IMR-90 (cell line): ENCODE results near the gene SOD1. TPM values are rescaled to one million over a fixed set of nuclear protein-coding genes. Genes with fewer than 3 reads are reported as not detected.

ENCODE experiments used
- ATAC-seq: fragments of 200-7000 bp; cut with Tn5 transposase; 2 replicates; pipeline ENCODE4 v1.9.1; 2020; ENCODE audit warnings: low read depth, mild to moderate bottlenecking, moderate library complexity
- BruUV-seq: library from RNA; stranded (reverse); fragments of 400-500 nt; replicated peaks from 2 replicates; lab custom pipeline; 2021; lab: Mats Ljungman, UMichigan
- CTCF ChIA-PET: fragments of 300-600 bp; formaldehyde crosslinking; extraction: SDS; loops from one replicate; lab custom pipeline; 2021; ENCODE audit warnings: antibody characterized with exemption; lab: Yijun Ruan, JAX
- POLR2A ChIA-PET: fragments of 300-600 bp; sonication (Branson Sonifier 250); formaldehyde crosslinking; loops from one replicate; lab custom pipeline; 2022; ENCODE audit warnings: antibody characterized with exemption; ENCODE audit not compliant: unreplicated experiment; lab: Charles Lee
- DNase-seq: peaks from one replicate; pipeline ENCODE4 v3.0.0; 2013
- H2AFZ ChIP-seq: replicated peaks from 2 replicates; pipeline ENCODE3; 2013; ENCODE audit warnings: low read length, mild to moderate bottlenecking; ENCODE audit not compliant: poor library complexity
- H2AK5ac ChIP-seq: 2 replicates; pipeline ENCODE4 v1.6.1; 2013; ENCODE audit warnings: low read depth, low read length, inconsistent platforms
- H2AK9ac ChIP-seq: replicated peaks from 2 replicates; pipeline ENCODE3; 2013; ENCODE audit warnings: mild to moderate bottlenecking, low read depth, low read length, moderate library complexity; ENCODE audit not compliant: poor library complexity
- H2BK120ac ChIP-seq: 2 replicates; pipeline ENCODE4 v1.6.1; 2013; ENCODE audit warnings: low read depth, low read length, inconsistent platforms
- H2BK15ac ChIP-seq: 3 replicates; pipeline ENCODE4 v1.6.1; 2013; ENCODE audit warnings: low read depth, low read length, inconsistent platforms
- H2BK20ac ChIP-seq: 2 replicates; pipeline ENCODE4 v1.6.1; 2013; ENCODE audit warnings: low read depth, mild to moderate bottlenecking, inconsistent platforms, low read length, moderate library complexity
- H2BK5ac ChIP-seq: 2 replicates; pipeline ENCODE4 v1.6.1; 2013; ENCODE audit warnings: mild to moderate bottlenecking, low read depth, low read length, inconsistent platforms; ENCODE audit not compliant: poor library complexity, severe bottlenecking
- H3K14ac ChIP-seq: replicated peaks from 2 replicates; pipeline ENCODE4 v1.6.1; 2013; ENCODE audit warnings: low read depth, low read length, inconsistent platforms
- H3K18ac ChIP-seq: 2 replicates; pipeline ENCODE4 v1.6.1; 2013; ENCODE audit warnings: low read depth, low read length, control low read depth
- H3K23ac ChIP-seq: 2 replicates; pipeline ENCODE4 v1.6.1; 2013; ENCODE audit warnings: low read depth, low read length, inconsistent platforms
- H3K27ac ChIP-seq: 2 replicates; pipeline ENCODE4 v1.5.1; 2013; ENCODE audit warnings: mild to moderate bottlenecking, control low read depth, low read length; ENCODE audit not compliant: insufficient read depth
- H3K27me3 ChIP-seq: 2 replicates; pipeline ENCODE4 v1.6.1; 2013; ENCODE audit warnings: low read length; ENCODE audit not compliant: control insufficient read depth, insufficient read depth
- H3K36me3 ChIP-seq: 2 replicates; pipeline ENCODE4 v1.6.1; 2013; ENCODE audit warnings: low read length, mixed read lengths; ENCODE audit not compliant: control insufficient read depth, insufficient read depth
- H3K4ac ChIP-seq: 2 replicates; pipeline ENCODE4 v1.6.1; 2013; ENCODE audit warnings: low read depth, low read length, inconsistent platforms
- H3K4me1 ChIP-seq: 2 replicates; pipeline ENCODE4 v1.6.1; 2013; ENCODE audit warnings: low read length, mixed read lengths; ENCODE audit not compliant: control insufficient read depth, insufficient read depth
- H3K4me2 ChIP-seq: 2 replicates; pipeline ENCODE4 v1.6.1; 2013; ENCODE audit warnings: low read depth, mild to moderate bottlenecking, control low read depth, low read length, moderate library complexity
- H3K4me3 ChIP-seq: 2 replicates; pipeline ENCODE4 v1.5.1; 2013; ENCODE audit warnings: low read depth, mild to moderate bottlenecking, control low read depth, low read length, moderate library complexity; ENCODE audit not compliant: insufficient read depth
- H3K56ac ChIP-seq: 2 replicates; pipeline ENCODE4 v1.6.1; 2013; ENCODE audit warnings: low read length, inconsistent platforms; ENCODE audit not compliant: insufficient read depth; ENCODE audit errors: extremely low read depth
- H3K79me1 ChIP-seq, 2 experiments: 2 replicates each; pipeline ENCODE4 v1.6.1; 2013; ENCODE audit warnings: low read length in 2 of 2, inconsistent platforms in 1 of 2, low read depth in 1 of 2
- H3K9ac ChIP-seq: 2 replicates; pipeline ENCODE4 v1.6.1; 2013; ENCODE audit warnings: low read depth, low read length, control low read depth
- H3K9me1 ChIP-seq: 2 replicates; pipeline ENCODE4 v1.6.1; 2013; ENCODE audit warnings: low read length, inconsistent platforms; ENCODE audit not compliant: insufficient read depth
- H3K9me3 ChIP-seq: 2 replicates; pipeline ENCODE4 v1.6.1; 2013; ENCODE audit warnings: low read length; ENCODE audit not compliant: control insufficient read depth, insufficient read depth
- H4K20me1 ChIP-seq: 2 replicates; pipeline ENCODE4 v1.6.1; 2013; ENCODE audit warnings: low read length, inconsistent platforms; ENCODE audit not compliant: insufficient read depth
- H4K5ac ChIP-seq: 2 replicates; pipeline ENCODE4 v1.6.1; 2013; ENCODE audit warnings: mild to moderate bottlenecking, low read depth, low read length, control low read depth
- H4K8ac ChIP-seq, 2 experiments: 2 replicates each; pipeline ENCODE4 v1.6.1; 2013; ENCODE audit warnings: low read depth in 2 of 2, low read length in 2 of 2, control low read depth in 1 of 2, inconsistent platforms in 1 of 2
- H4K91ac ChIP-seq: 2 replicates; pipeline ENCODE4 v1.6.1; 2013; ENCODE audit warnings: low read depth, low read length, inconsistent platforms; ENCODE audit not compliant: insufficient read depth
- BHLHE40 ChIP-seq: fragments of 150-350 bp; IDR thresholded peaks from 2 replicates; pipeline ENCODE4 v1.6.1; 2016; ENCODE audit warnings: mild to moderate bottlenecking, low read depth, low read length
- CEBPB ChIP-seq: IDR thresholded peaks from 2 replicates; pipeline ENCODE4 v1.6.1; 2012; ENCODE audit warnings: low read depth, low read length, improper control_type of control experiment
- CHD1 ChIP-seq: IDR thresholded peaks from 2 replicates; pipeline ENCODE4 v1.6.1; 2012; ENCODE audit warnings: low read depth, low read length, improper control_type of control experiment
- CTCF ChIP-seq: conservative IDR thresholded peaks from 2 replicates; pipeline ENCODE4 v1.5.1; 2012; ENCODE audit warnings: mild to moderate bottlenecking, low read depth, low read length, improper control_type of control experiment
- ELK1 ChIP-seq: fragments of 150-350 bp; IDR thresholded peaks from 2 replicates; pipeline ENCODE4 v1.6.1; 2016; ENCODE audit warnings: low read depth, mild to moderate bottlenecking, low read length, moderate library complexity, borderline replicate concordance
- FOS ChIP-seq: fragments of 150-350 bp; IDR thresholded peaks from 2 replicates; pipeline ENCODE4 v1.6.1; 2016; ENCODE audit warnings: low read depth, low read length
- MAFK ChIP-seq: IDR thresholded peaks from 2 replicates; pipeline ENCODE4 v1.6.1; 2012; ENCODE audit warnings: low read depth, low read length, improper control_type of control experiment
- MAZ ChIP-seq: IDR thresholded peaks from 2 replicates; pipeline ENCODE4 v1.6.1; 2012; ENCODE audit warnings: low read depth, mild to moderate bottlenecking, low read length, improper control_type of control experiment, moderate library complexity, borderline replicate concordance
- MXI1 ChIP-seq: IDR thresholded peaks from 2 replicates; pipeline ENCODE4 v1.6.1; 2012; ENCODE audit warnings: low read depth, mild to moderate bottlenecking, low read length, moderate library complexity, borderline replicate concordance
- NFE2L2 ChIP-seq: fragments of 150-350 bp; IDR thresholded peaks from 2 replicates; pipeline ENCODE4 v1.6.1; 2016; ENCODE audit warnings: low read depth, mild to moderate bottlenecking, low read length
- POLR2A ChIP-seq: IDR thresholded peaks from 2 replicates; pipeline ENCODE4 v1.6.1; 2012; ENCODE audit warnings: mild to moderate bottlenecking, low read depth, low read length
- RAD21 ChIP-seq: IDR thresholded peaks from 2 replicates; pipeline ENCODE4 v1.6.1; 2012; ENCODE audit warnings: low read length, improper control_type of control experiment
- RCOR1 ChIP-seq: IDR thresholded peaks from 2 replicates; pipeline ENCODE4 v1.6.1; 2012; ENCODE audit warnings: mild to moderate bottlenecking, low read length, improper control_type of control experiment; ENCODE audit not compliant: insufficient replicate concordance
- RFX5 ChIP-seq: IDR thresholded peaks from 2 replicates; pipeline ENCODE4 v1.8.0; 2012; ENCODE audit warnings: low read depth, mild to moderate bottlenecking, low read length, moderate library complexity
- SMC3 ChIP-seq: fragments of 150-350 bp; IDR thresholded peaks from 2 replicates; pipeline ENCODE4 v1.6.1; 2016; ENCODE audit warnings: low read depth, mild to moderate bottlenecking, antibody characterized with exemption, low read length, moderate library complexity
- USF2 ChIP-seq: fragments of 150-350 bp; IDR thresholded peaks from 2 replicates; pipeline ENCODE4 v1.6.1; 2017; ENCODE audit warnings: mild to moderate bottlenecking, antibody characterized with exemption, low read length, low read depth
- WGBS, 2 experiments: methylation state at CpG; one replicate each; pipeline versions ENCODE4 v1.1.5 to v1.1.7; 2013; ENCODE audit warnings: missing lambda C conversion rate in 2 of 2; ENCODE audit not compliant: insufficient read length in 1 of 2; ENCODE audit errors: extremely low coverage in 2 of 2; 5-methylcytosine and 5-hydroxymethylcytosine counted together
- dilution Hi-C: fragments of 300-500 bp; cut with HindIII; formaldehyde crosslinking; loops from one replicate; pipeline ENCODE4 v1.14.3; 2018; ENCODE audit warnings: low sequenced_read_pairs; ENCODE audit not compliant: unreplicated experiment
- in situ Hi-C: fragments of 300-500 bp; cut with MboI; formaldehyde crosslinking; loops from 3 replicates; pipeline ENCODE4 v1.14.3; 2019; ENCODE audit warnings: low sequenced_read_pairs, inconsistent platforms, mixed read lengths
- intact Hi-C: fragments of 100-400 bp; cut with micrococcal nuclease; formaldehyde crosslinking; loops from 2 replicates; pipeline ENCODE4 v1.10.0; 2022
- polyA plus RNA-seq, 3 experiments: library from polyadenylated mRNA; depleted of rRNA; stranded (reverse); fragments of >200 nt; gene quantifications; 2 replicates each; pipeline ENCODE4 v1.2.3, GENCODE V29; 2012; ENCODE audit warnings: low replicate concordance in 1 of 3
- total RNA-seq: library from RNA; depleted of rRNA; stranded (reverse); fragments of >200 nt; gene quantifications from 2 replicates; pipeline ENCODE4 v1.2.3, GENCODE V29; 2012

SOD1 gene
- total and polyA plus RNA-seq, 2 of the 4 experiments (the other 2 are of a cell fraction), result 312 to 392 TPM

- dilution Hi-C loops, result no loop called here
Observed at GRCh38 chr21:31700040-31700439, 40.5 kb downstream of the SOD1 start.

More at GRCh38 chr21:31700040-31700439, 40.5 kb downstream of the SOD1 start:
- H4K5ac ChIP-seq, result no peak overlapping the region
- no peak overlapping the region for H3K4me2 ChIP-seq
- H2AFZ ChIP-seq, result no peak overlapping the region
- H2AK5ac ChIP-seq, result no peak overlapping the region
- H3K18ac ChIP-seq, result no peak overlapping the region
- H4K8ac ChIP-seq, result no peak overlapping the region
- H2BK120ac ChIP-seq, result no peak overlapping the region
- no peak overlapping the region for H4K91ac ChIP-seq
- no peaks in the 10 kb centered on the region for H4K20me1 ChIP-seq
- in situ Hi-C loops (no loop called here), intact Hi-C loops (loop anchor here (2.0 kb wide), 1 partner anchor 13 kb away; no protein-coding TSS in a partner anchor)
- H2BK15ac ChIP-seq, result no peak overlapping the region
- peaks cover 13 to 31% of the 10 kb centered on the region in 2 experiments for H3K79me1 ChIP-seq
- no peak overlapping the region for H3K23ac ChIP-seq
- no peaks in the 10 kb centered on the region for H3K27me3 ChIP-seq
- no peak overlapping the region for H3K4me3 ChIP-seq
- no peak overlapping the region for H2AK9ac ChIP-seq
- H3K9ac ChIP-seq, result no peak overlapping the region
- no TSS peak for BruUV-seq
- no peak overlapping the region for H3K4ac ChIP-seq
- H2BK5ac ChIP-seq, result no peak overlapping the region
- H3K56ac ChIP-seq, result no peak overlapping the region
- H3K4me1 ChIP-seq, result no peaks in the 10 kb centered on the region
- H3K14ac ChIP-seq, result no peak overlapping the region
- no peak overlapping the region for H2BK20ac ChIP-seq
- TF ChIP-seq POLR2A, result no peak
- no peak for TF ChIP-seq RFX5
- TF ChIP-seq MXI1, result no peak
- no peak for TF ChIP-seq NFE2L2
- TF ChIP-seq MAFK, result no peak
- TF ChIP-seq USF2, result no peak
- TF ChIP-seq RAD21, result no peak
- no peak for TF ChIP-seq BHLHE40
- no peak for TF ChIP-seq MAZ
- TF ChIP-seq CTCF, result no peak
- TF ChIP-seq ELK1, result no peak
- TF ChIP-seq FOS, result no peak
- no peak for TF ChIP-seq CEBPB
- no peak for TF ChIP-seq CHD1
- no peak for TF ChIP-seq SMC3
- no peak for TF ChIP-seq RCOR1
- H3K27ac ChIP-seq, result no peak overlapping the region
- ChIA-PET CTCF (no interaction called here), POLR2A (no interaction called here)
- peaks cover 28% of the 10 kb centered on the region for H3K36me3 ChIP-seq
- DNase-seq (no peak), ATAC-seq (no peak)
- H3K9me1 ChIP-seq, result no peaks in the 10 kb centered on the region; the same call in 1 of the 2 replicates
- no CpG with 5 or more reads among the region's 3 CpGs for WGBS, 2 experiments
- no peaks in the 10 kb centered on the region for H3K9me3 ChIP-seq
